ENCODE data around the gene SNX25.

Gene SNX25

DNA sequence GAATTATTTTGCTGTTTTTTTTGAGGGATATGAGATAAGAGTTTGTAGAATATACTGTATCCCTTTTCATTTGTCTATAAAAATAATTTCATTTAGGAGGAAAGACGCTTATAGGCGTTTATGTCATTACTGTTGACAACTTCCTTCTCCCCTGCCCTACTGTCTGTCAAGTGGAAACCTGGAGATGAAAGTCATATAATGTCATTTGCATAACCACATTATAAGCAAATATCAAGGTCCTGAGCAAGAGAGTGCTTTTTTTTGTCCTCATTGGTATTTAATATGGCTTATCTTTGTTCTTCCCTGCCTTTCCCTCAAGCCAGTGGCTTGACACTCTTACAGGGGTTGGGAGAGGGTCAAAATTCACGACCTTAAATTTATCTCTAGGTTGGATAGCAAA, 130.5 kb downstream of the SNX25 start:
- no peak for ATAC-seq
- TF ChIP-seq ZC3H10 (CRISPR knock-in tag; IDR thresholded peaks at IDR 0.05) (no peak), BACH2 (CRISPR knock-in tag; IDR thresholded peaks at IDR 0.05; ENCODE audit: borderline replicate concordance) (no peak), ZFP30 (CRISPR knock-in tag; IDR thresholded peaks at IDR 0.05) (no peak), TCF4 (CRISPR knock-in tag; IDR thresholded peaks at IDR 0.05; ENCODE audit: borderline replicate concordance) (no peak), RARB (CRISPR knock-in tag; IDR thresholded peaks at IDR 0.05) (no peak), ARNTL (CRISPR knock-in tag; IDR thresholded peaks at IDR 0.05; ENCODE audit: borderline replicate concordance, low read depth) (no peak), PPARA (CRISPR knock-in tag; IDR thresholded peaks at IDR 0.05; ENCODE audit: borderline replicate concordance) (no peak), SNAI2 (CRISPR knock-in tag; IDR thresholded peaks at IDR 0.05) (no peak), ZNF565 (CRISPR knock-in tag; conservative IDR thresholded peaks at IDR 0.05; ENCODE audit: low read depth) (no peak), TOX (CRISPR knock-in tag; IDR thresholded peaks at IDR 0.05; ENCODE audit: borderline replicate concordance) (no peak)
- TF ChIP-seq, protein P1, sequence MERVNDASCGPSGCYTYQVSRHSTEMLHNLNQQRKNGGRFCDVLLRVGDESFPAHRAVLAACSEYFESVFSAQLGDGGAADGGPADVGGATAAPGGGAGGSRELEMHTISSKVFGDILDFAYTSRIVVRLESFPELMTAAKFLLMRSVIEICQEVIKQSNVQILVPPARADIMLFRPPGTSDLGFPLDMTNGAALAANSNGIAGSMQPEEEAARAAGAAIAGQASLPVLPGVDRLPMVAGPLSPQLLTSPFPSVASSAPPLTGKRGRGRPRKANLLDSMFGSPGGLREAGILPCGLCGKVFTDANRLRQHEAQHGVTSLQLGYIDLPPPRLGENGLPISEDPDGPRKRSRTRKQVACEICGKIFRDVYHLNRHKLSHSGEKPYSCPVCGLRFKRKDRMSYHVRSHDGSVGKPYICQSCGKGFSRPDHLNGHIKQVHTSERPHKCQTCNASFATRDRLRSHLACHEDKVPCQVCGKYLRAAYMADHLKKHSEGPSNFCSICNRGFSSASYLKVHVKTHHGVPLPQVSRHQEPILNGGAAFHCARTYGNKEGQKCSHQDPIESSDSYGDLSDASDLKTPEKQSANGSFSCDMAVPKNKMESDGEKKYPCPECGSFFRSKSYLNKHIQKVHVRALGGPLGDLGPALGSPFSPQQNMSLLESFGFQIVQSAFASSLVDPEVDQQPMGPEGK (CRISPR knock-in tag; IDR thresholded peaks at IDR 0.05; ENCODE audit: borderline replicate concordance): no peak
- TF ChIP-seq, protein P2, sequence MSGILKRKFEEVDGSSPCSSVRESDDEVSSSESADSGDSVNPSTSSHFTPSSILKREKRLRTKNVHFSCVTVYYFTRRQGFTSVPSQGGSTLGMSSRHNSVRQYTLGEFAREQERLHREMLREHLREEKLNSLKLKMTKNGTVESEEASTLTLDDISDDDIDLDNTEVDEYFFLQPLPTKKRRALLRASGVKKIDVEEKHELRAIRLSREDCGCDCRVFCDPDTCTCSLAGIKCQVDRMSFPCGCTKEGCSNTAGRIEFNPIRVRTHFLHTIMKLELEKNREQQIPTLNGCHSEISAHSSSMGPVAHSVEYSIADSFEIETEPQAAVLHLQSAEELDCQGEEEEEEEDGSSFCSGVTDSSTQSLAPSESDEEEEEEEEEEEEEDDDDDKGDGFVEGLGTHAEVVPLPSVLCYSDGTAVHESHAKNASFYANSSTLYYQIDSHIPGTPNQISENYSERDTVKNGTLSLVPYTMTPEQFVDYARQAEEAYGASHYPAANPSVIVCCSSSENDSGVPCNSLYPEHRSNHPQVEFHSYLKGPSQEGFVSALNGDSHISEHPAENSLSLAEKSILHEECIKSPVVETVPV (CRISPR knock-in tag; IDR thresholded peaks at IDR 0.05): no peak
- TF ChIP-seq, protein P3, sequence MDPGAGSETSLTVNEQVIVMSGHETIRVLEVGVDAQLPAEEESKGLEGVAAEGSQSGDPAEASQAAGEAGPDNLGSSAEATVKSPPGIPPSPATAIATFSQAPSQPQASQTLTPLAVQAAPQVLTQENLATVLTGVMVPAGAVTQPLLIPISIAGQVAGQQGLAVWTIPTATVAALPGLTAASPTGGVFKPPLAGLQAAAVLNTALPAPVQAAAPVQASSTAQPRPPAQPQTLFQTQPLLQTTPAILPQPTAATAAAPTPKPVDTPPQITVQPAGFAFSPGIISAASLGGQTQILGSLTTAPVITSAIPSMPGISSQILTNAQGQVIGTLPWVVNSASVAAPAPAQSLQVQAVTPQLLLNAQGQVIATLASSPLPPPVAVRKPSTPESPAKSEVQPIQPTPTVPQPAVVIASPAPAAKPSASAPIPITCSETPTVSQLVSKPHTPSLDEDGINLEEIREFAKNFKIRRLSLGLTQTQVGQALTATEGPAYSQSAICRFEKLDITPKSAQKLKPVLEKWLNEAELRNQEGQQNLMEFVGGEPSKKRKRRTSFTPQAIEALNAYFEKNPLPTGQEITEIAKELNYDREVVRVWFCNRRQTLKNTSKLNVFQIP (CRISPR knock-in tag; IDR thresholded peaks at IDR 0.05; ENCODE audit: borderline replicate concordance, low read depth): no peak
- TF ChIP-seq, protein P4, sequence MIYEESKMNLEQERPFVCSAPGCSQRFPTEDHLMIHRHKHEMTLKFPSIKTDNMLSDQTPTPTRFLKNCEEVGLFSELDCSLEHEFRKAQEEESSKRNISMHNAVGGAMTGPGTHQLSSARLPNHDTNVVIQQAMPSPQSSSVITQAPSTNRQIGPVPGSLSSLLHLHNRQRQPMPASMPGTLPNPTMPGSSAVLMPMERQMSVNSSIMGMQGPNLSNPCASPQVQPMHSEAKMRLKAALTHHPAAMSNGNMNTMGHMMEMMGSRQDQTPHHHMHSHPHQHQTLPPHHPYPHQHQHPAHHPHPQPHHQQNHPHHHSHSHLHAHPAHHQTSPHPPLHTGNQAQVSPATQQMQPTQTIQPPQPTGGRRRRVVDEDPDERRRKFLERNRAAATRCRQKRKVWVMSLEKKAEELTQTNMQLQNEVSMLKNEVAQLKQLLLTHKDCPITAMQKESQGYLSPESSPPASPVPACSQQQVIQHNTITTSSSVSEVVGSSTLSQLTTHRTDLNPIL (CRISPR knock-in tag; IDR thresholded peaks at IDR 0.05; ENCODE audit: low read depth): no peak

DNA sequence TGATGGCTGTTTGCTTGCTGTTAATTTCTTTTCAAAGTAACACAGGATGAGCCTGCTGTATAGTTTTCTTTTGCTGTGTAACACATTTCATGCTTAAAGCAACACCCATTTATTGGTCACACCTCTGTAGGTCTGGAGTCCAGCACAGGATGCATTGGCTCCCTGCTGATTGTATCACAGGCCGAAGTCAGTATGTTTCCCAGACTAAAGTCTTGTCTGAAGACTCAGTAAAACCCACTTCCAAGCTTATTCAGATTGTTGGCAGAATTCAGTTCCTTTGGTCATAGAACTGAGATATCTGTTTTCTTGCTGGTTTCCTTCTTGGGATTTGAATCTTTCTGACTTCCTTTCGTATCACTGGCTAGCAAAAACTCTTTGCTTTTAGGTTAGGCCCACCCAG, 132.0 kb downstream of the SNX25 start:
- ATAC-seq: no peak
- TF ChIP-seq, protein P3 (CRISPR knock-in tag; IDR thresholded peaks at IDR 0.05; ENCODE audit: borderline replicate concordance, low read depth): no peak
- TF ChIP-seq, protein P5, sequence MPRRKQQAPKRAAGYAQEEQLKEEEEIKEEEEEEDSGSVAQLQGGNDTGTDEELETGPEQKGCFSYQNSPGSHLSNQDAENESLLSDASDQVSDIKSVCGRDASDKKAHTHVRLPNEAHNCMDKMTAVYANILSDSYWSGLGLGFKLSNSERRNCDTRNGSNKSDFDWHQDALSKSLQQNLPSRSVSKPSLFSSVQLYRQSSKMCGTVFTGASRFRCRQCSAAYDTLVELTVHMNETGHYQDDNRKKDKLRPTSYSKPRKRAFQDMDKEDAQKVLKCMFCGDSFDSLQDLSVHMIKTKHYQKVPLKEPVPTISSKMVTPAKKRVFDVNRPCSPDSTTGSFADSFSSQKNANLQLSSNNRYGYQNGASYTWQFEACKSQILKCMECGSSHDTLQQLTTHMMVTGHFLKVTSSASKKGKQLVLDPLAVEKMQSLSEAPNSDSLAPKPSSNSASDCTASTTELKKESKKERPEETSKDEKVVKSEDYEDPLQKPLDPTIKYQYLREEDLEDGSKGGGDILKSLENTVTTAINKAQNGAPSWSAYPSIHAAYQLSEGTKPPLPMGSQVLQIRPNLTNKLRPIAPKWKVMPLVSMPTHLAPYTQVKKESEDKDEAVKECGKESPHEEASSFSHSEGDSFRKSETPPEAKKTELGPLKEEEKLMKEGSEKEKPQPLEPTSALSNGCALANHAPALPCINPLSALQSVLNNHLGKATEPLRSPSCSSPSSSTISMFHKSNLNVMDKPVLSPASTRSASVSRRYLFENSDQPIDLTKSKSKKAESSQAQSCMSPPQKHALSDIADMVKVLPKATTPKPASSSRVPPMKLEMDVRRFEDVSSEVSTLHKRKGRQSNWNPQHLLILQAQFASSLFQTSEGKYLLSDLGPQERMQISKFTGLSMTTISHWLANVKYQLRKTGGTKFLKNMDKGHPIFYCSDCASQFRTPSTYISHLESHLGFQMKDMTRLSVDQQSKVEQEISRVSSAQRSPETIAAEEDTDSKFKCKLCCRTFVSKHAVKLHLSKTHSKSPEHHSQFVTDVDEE (CRISPR knock-in tag; IDR thresholded peaks at IDR 0.05): no peak
- no peak for TF ChIP-seq BACH2 (CRISPR knock-in tag; IDR thresholded peaks at IDR 0.05; ENCODE audit: borderline replicate concordance)
- TF ChIP-seq ZC3H10 (CRISPR knock-in tag; IDR thresholded peaks at IDR 0.05): no peak

DNA sequence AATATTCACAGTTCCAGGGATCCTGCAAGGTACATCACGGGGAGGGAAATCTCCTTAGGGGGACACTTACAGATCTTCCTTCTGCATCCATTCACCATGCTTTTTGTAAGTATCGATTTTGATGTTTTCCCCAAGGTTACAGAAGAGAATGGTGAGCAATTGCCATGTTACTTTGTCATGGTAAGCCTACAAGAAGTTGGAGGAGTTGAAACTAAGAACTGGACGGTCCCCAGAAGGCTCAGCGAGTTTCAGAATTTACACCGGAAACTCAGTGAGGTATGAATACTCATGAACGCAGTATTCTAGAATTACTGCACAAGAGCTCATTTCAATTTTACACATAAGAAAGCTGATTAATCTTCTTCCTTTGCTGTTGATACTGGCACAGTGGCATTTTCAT, 132.4 kb downstream of the SNX25 start:
- no peak for ATAC-seq

More for the DNA sequence above, 132.4 kb downstream of the SNX25 start:
- no peak for TF ChIP-seq CSDC2 (CRISPR knock-in tag; IDR thresholded peaks at IDR 0.05)
- no peak for TF ChIP-seq ZNF70 (CRISPR knock-in tag; IDR thresholded peaks at IDR 0.05)
- no peak for TF ChIP-seq ZC3H10 (CRISPR knock-in tag; IDR thresholded peaks at IDR 0.05)
- TF ChIP-seq ZNF8 (CRISPR knock-in tag; IDR thresholded peaks at IDR 0.05): no peak
- TF ChIP-seq ARNTL (CRISPR knock-in tag; IDR thresholded peaks at IDR 0.05; ENCODE audit: borderline replicate concordance, low read depth): no peak
- no peak for TF ChIP-seq TCF4 (CRISPR knock-in tag; IDR thresholded peaks at IDR 0.05; ENCODE audit: borderline replicate concordance)
- TF ChIP-seq, protein P3 (CRISPR knock-in tag; IDR thresholded peaks at IDR 0.05; ENCODE audit: borderline replicate concordance, low read depth): no peak
- TF ChIP-seq GLIS3 (CRISPR knock-in tag; IDR thresholded peaks at IDR 0.05): no peak
- TF ChIP-seq, protein P2 (CRISPR knock-in tag; IDR thresholded peaks at IDR 0.05): no peak
- TF ChIP-seq, protein P4 (CRISPR knock-in tag; IDR thresholded peaks at IDR 0.05; ENCODE audit: low read depth): no peak
